H1 (cell line): Measurements from ENCODE around the gene NOS3. TPM values are rescaled to one million over a fixed set of nuclear protein-coding genes. Genes with fewer than 3 reads are reported as not detected.

Experiments
- CTCF ChIA-PET: fragments of 300-600 bp; sonication (Branson Sonifier 250); formaldehyde crosslinking; loops from one replicate; lab custom pipeline; 2021; ENCODE audit not compliant: partially characterized antibody; lab: Charles Lee
- POLR2A ChIA-PET: fragments of 300-600 bp; sonication (Branson Sonifier 250); formaldehyde crosslinking; loops from one replicate; lab custom pipeline; 2021; ENCODE audit warnings: inconsistent platforms; ENCODE audit not compliant: partially characterized antibody; lab: Charles Lee
- DNase-seq, 2 experiments: peaks; one replicate each; pipeline versions ENCODE4 v3.0.0 to v3.0.0-alpha.2; 2010 to 2022; ENCODE audit warnings: low spot score in 2 of 2, low read depth in 1 of 2, mixed read lengths in 1 of 2
- FAIRE-seq: peaks from 2 replicates; lab custom pipeline; 2011; peaks lifted over from hg19 to GRCh38; lab: Jason Lieb, UNC
- H2AFZ ChIP-seq: 2 replicates; pipeline ENCODE4 v1.8.1; 2012; ENCODE audit warnings: low read length, inconsistent platforms
- H2AK5ac ChIP-seq: 2 replicates; pipeline ENCODE4 v1.6.1; 2013; ENCODE audit warnings: low read depth, low read length
- H2BK120ac ChIP-seq: replicated peaks from 2 replicates; pipeline ENCODE3; 2013; ENCODE audit warnings: low read depth, low read length, inconsistent platforms
- H2BK12ac ChIP-seq: 2 replicates; pipeline ENCODE4 v1.6.1; 2013; ENCODE audit warnings: low read depth, low read length
- H2BK15ac ChIP-seq: 2 replicates; pipeline ENCODE4 v1.6.1; 2013; ENCODE audit warnings: low read length
- H2BK20ac ChIP-seq: 2 replicates; pipeline ENCODE4 v1.6.1; 2013; ENCODE audit warnings: low read length
- H2BK5ac ChIP-seq: 2 replicates; pipeline ENCODE4 v1.6.1; 2013; ENCODE audit warnings: low read depth, low read length
- H3K14ac ChIP-seq: 2 replicates; pipeline ENCODE4 v1.6.1; 2013; ENCODE audit warnings: inconsistent platforms; ENCODE audit not compliant: insufficient read length
- H3K18ac ChIP-seq: 2 replicates; pipeline ENCODE4 v1.6.1; 2013; ENCODE audit warnings: low read length; ENCODE audit errors: extremely low read depth
- H3K23ac ChIP-seq: 2 replicates; pipeline ENCODE4 v1.6.1; 2013; ENCODE audit warnings: inconsistent platforms; ENCODE audit not compliant: insufficient read length
- H3K23me2 ChIP-seq: 2 replicates; pipeline ENCODE4 v1.6.1; 2013; ENCODE audit warnings: low read depth, low read length
- H3K27ac ChIP-seq: 2 replicates; pipeline ENCODE4 v1.6.1; 2011; ENCODE audit warnings: low read depth, low read length, inconsistent platforms
- H3K27me3 ChIP-seq, 4 experiments: replicated peaks in 1 of 4; 1 replicate in 1 of 4; 2 replicates in 3 of 4; pipeline versions ENCODE4 v1.6.1 to v1.8.1; 2011 to 2013; ENCODE audit warnings: low read length in 3 of 4, mild to moderate bottlenecking in 3 of 4, inconsistent platforms in 2 of 4, mixed read lengths in 2 of 4, moderate library complexity in 1 of 4; ENCODE audit not compliant: control insufficient read depth in 3 of 4, insufficient read depth in 3 of 4; ENCODE audit errors: extremely low read depth in 1 of 4
- H3K36me3 ChIP-seq, 4 experiments: 2 replicates each; pipeline versions ENCODE4 v1.6.1 to v1.8.1; 2011 to 2013; ENCODE audit warnings: mild to moderate bottlenecking in 4 of 4, low read length in 3 of 4, moderate library complexity in 2 of 4, control low read depth in 1 of 4, inconsistent platforms in 1 of 4; ENCODE audit not compliant: insufficient read depth in 4 of 4, control insufficient read depth in 2 of 4
- H3K4ac ChIP-seq: replicated peaks from 2 replicates; pipeline ENCODE3; 2013; ENCODE audit warnings: low read length, low read depth, mixed read lengths, inconsistent platforms; ENCODE audit not compliant: insufficient read length
- H3K4me1 ChIP-seq, 4 experiments: replicated peaks in 1 of 4; 1 replicate in 1 of 4; 2 replicates in 3 of 4; pipeline versions ENCODE4 v1.6.1 to v1.8.1; 2011 to 2013; ENCODE audit warnings: low read length in 3 of 4, inconsistent platforms in 2 of 4, mixed read lengths in 1 of 4; ENCODE audit not compliant: insufficient read depth in 4 of 4, control insufficient read depth in 3 of 4
- H3K4me2 ChIP-seq, 2 experiments: 2 replicates each; pipeline versions ENCODE4 v1.6.1 to v1.8.1; 2011 to 2013; ENCODE audit warnings: low read depth in 2 of 2, low read length in 2 of 2, control low read depth in 1 of 2, inconsistent platforms in 1 of 2, mild to moderate bottlenecking in 1 of 2; ENCODE audit not compliant: insufficient read depth in 1 of 2
- H3K4me3 ChIP-seq, 4 experiments: fragments of 200-600, 300-600 bp in 1 of 4; sonication (generic), shearing (Covaris generic), sonication (Bioruptor Twin) in 1 of 4; 2 replicates each; pipeline versions ENCODE4 v1.5.1 to v1.8.1; 2011 to 2016; ENCODE audit warnings: low read length in 4 of 4, low read depth in 3 of 4, control low read depth in 2 of 4, inconsistent platforms in 2 of 4, mild to moderate bottlenecking in 2 of 4, mixed read lengths in 1 of 4, moderate library complexity in 1 of 4; ENCODE audit not compliant: insufficient read depth in 2 of 4; ENCODE audit errors: extremely low read depth in 1 of 4
- H3K56ac ChIP-seq: replicated peaks from 2 replicates; pipeline ENCODE3; 2013; ENCODE audit warnings: low read depth, mild to moderate bottlenecking, mixed read lengths, low read length, inconsistent platforms; ENCODE audit not compliant: insufficient read length
- H3K79me1 ChIP-seq: 2 replicates; pipeline ENCODE4 v1.6.1; 2013; ENCODE audit warnings: low read depth, low read length, control low read depth
- H3K79me2 ChIP-seq, 2 experiments: 2 replicates each; pipeline versions ENCODE4 v1.6.1 to v1.8.1; 2012 to 2013; ENCODE audit warnings: low read length in 2 of 2, mild to moderate bottlenecking in 2 of 2, inconsistent platforms in 1 of 2; ENCODE audit not compliant: insufficient read depth in 2 of 2, control insufficient read depth in 1 of 2
- H3K9ac ChIP-seq, 4 experiments: replicated peaks in 1 of 4; 1 replicate in 1 of 4; 2 replicates in 3 of 4; pipeline versions ENCODE4 v1.6.1 to v1.8.1; 2011 to 2013; ENCODE audit warnings: low read depth in 3 of 4, low read length in 3 of 4, control low read depth in 2 of 4, mild to moderate bottlenecking in 2 of 4, moderate library complexity in 2 of 4, inconsistent platforms in 1 of 4; ENCODE audit errors: extremely low read depth in 1 of 4
- H3K9me3 ChIP-seq, 2 experiments: 2 replicates each; pipeline versions ENCODE4 v1.6.1 to v1.8.1; 2012 to 2013; ENCODE audit warnings: mild to moderate bottlenecking in 2 of 2, moderate library complexity in 2 of 2, control low read depth in 1 of 2, inconsistent platforms in 1 of 2, low read depth in 1 of 2, low read length in 1 of 2, mixed read lengths in 1 of 2; ENCODE audit not compliant: insufficient read depth in 2 of 2
- H4K20me1 ChIP-seq, 2 experiments: replicated peaks in 1 of 2; 2 replicates each; pipeline versions ENCODE3 to v1.8.1; 2011 to 2013; ENCODE audit warnings: inconsistent platforms in 2 of 2, low read length in 2 of 2, mild to moderate bottlenecking in 1 of 2; ENCODE audit not compliant: insufficient read depth in 2 of 2, control insufficient read depth in 1 of 2
- H4K5ac ChIP-seq: 2 replicates; pipeline ENCODE4 v1.6.1; 2013; ENCODE audit warnings: low read length, low read depth, mixed read lengths, inconsistent platforms; ENCODE audit not compliant: insufficient read length
- H4K8ac ChIP-seq: 2 replicates; pipeline ENCODE4 v1.8.0; 2013; ENCODE audit warnings: mild to moderate bottlenecking, moderate library complexity, low read length, inconsistent platforms; ENCODE audit not compliant: insufficient read depth; ENCODE audit errors: extremely low read depth
- H4K91ac ChIP-seq: replicated peaks from 2 replicates; pipeline ENCODE3; 2013; ENCODE audit warnings: low read length, mixed read lengths, inconsistent platforms; ENCODE audit not compliant: insufficient read length
- CEBPB ChIP-seq: IDR thresholded peaks from 2 replicates; pipeline ENCODE4 v1.6.1; 2012; ENCODE audit warnings: low read depth, low read length
- HDAC6 ChIP-seq: IDR thresholded peaks from one replicate; pipeline ENCODE4 v1.7.1; 2012; ENCODE audit warnings: low read depth, mild to moderate bottlenecking, inconsistent platforms, low read length, moderate library complexity
- KDM1A ChIP-seq: fragments of 200-600, 300-600 bp; sonication (generic); IDR thresholded peaks from 2 replicates; pipeline ENCODE4 v1.7.1; 2016; ENCODE audit warnings: mild to moderate bottlenecking, low read length, borderline replicate concordance
- KDM5A ChIP-seq: fragments of 200-600 bp; IDR thresholded peaks from 2 replicates; pipeline ENCODE4 v1.7.1; 2012; ENCODE audit warnings: mild to moderate bottlenecking, low read length, inconsistent platforms, mixed read lengths
- MAX ChIP-seq: IDR thresholded peaks from 2 replicates; pipeline ENCODE4 v1.6.1; 2012; ENCODE audit warnings: inconsistent platforms
- PHF8 ChIP-seq: fragments of 200-600 bp; sonication (generic); conservative IDR thresholded peaks from 2 replicates; pipeline ENCODE4 v1.7.1; 2012; ENCODE audit warnings: low read depth, mild to moderate bottlenecking, inconsistent platforms, low read length, moderate library complexity
- RNF2 ChIP-seq: fragments of 200-900, 300-1000 bp; sonication (generic); IDR thresholded peaks from 2 replicates; pipeline ENCODE4 v1.7.1; 2016; ENCODE audit warnings: borderline replicate concordance, low read depth, mild to moderate bottlenecking, antibody characterized with exemption, low read length; ENCODE audit not compliant: poor library complexity, severe bottlenecking; ENCODE audit errors: missing control alignments
- SP1 ChIP-seq: IDR thresholded peaks from 2 replicates; pipeline ENCODE4 v1.6.1; 2011; ENCODE audit warnings: low read depth, low read length
- SP4 ChIP-seq: IDR thresholded peaks from 2 replicates; pipeline ENCODE4 v1.6.1; 2012; ENCODE audit warnings: low read length, inconsistent platforms
- SRF ChIP-seq: IDR thresholded peaks from 2 replicates; pipeline ENCODE4 v1.6.1; 2011; ENCODE audit warnings: mild to moderate bottlenecking, low read depth, low read length, moderate library complexity
- TAF1 ChIP-seq: IDR thresholded peaks from 2 replicates; pipeline ENCODE4 v1.6.1; 2011; ENCODE audit warnings: mild to moderate bottlenecking, low read depth, low read length
- TCF12 ChIP-seq: IDR thresholded peaks from 2 replicates; pipeline ENCODE4 v1.6.1; 2011; ENCODE audit warnings: low read depth, mild to moderate bottlenecking, low read length
- ZNF274 ChIP-seq: IDR thresholded peaks from 2 replicates; pipeline ENCODE4 v1.7.0; 2012; ENCODE audit warnings: low read length, borderline replicate concordance; ENCODE audit errors: extremely low read depth
- WGBS, 2 experiments: shearing (Covaris generic) in 1 of 2; methylation state at CpG; one replicate each; pipeline versions ENCODE4 v1.1.6 to v1.1.7; 2013 to 2015; ENCODE audit warnings: low lambda C conversion rate in 2 of 2, mixed read lengths in 2 of 2, inconsistent platforms in 1 of 2, low coverage in 1 of 2, missing lambda C conversion rate in 1 of 2; ENCODE audit not compliant: insufficient replicate concordance in 2 of 2, insufficient coverage in 1 of 2, insufficient read length in 1 of 2; ENCODE audit errors: extremely low coverage in 1 of 2, missing lambda C conversion rate in 1 of 2; 5-methylcytosine and 5-hydroxymethylcytosine counted together
- polyA plus RNA-seq, 7 experiments: library from polyadenylated mRNA; depleted of rRNA in 3 of 7; stranded (reverse) in 5 of 7; unstranded in 2 of 7; fragments of >200 nt in 5 of 7; fragments of 200-250 nt in 2 of 7; gene quantifications; 1 replicate in 5 of 7; 2 replicates in 1 of 7; 4 replicates in 1 of 7; pipeline versions ENCODE4 v1.2.1 to v1.2.3, GENCODE V29; 2011 to 2013; ENCODE audit warnings: missing spikeins in 2 of 7, mixed read lengths in 2 of 7
- total RNA-seq: library from RNA; stranded (reverse); fragmentation: NEBNext Ultra II Directional; extraction: Animal tissue kit (Norgen Biotek cat#: 25700); gene quantifications from 2 replicates; pipeline ENCODE4 v1.2.1, GENCODE V29; 2021

NOS3 gene
- total and polyA plus RNA-seq, 2 of the 8 experiments (the other 6 are each of a cell fraction or from before 2014, with no cell fraction given), result 4.4 to 16.2 TPM

DNA sequence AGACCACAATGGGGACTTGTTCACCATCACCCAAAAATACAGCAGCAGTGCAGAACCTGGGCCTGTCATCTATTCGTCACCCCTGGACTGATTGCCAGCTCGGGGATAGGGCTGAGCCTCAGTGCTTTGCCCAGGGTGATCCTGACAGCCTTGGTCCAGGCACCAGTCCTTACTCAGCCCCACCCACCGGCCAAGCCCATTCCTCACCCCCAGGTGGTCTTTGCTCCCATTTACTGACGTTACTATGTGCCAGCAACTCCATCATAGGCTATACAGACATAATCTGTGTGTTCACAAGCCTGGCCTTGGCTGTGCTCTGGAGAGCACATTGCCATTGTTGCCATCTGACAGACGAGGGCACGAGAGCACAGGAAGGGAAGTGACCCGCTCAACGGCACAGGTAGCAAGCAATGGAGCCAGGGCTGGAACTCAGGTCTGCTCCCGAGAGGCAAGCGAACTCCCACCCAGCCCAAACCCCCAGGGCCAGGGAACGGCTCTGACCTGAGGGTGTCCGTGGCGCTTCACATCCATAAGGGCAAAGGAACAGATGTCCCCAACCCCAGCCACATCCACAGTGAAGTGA lies 26.6 kb downstream of the NOS3 start:
- Histone ChIP-seq H3K36me3 (no peaks in the 10 kb centered on the region), H3K23ac (no peak overlapping the region), H3K14ac (no peak overlapping the region), H3K9me3 (no peaks in the 10 kb centered on the region), H4K91ac (no peak overlapping the region), H2AFZ (no peak overlapping the region), H3K4me1 (peaks cover 0 to 30% (median 19%) of the 10 kb centered on the region in 4 experiments; a peak in 5 of 7 replicates), H4K8ac (peak overlapping the region; percentile 89; the same call in 1 of the 2 replicates), H3K27me3 (peaks cover 8 to 46% (median 39%) of the 10 kb centered on the region in 4 experiments), H3K23me2 (peaks cover 7% of the 10 kb centered on the region; the same call in 1 of the 2 replicates), H4K20me1 (no peaks in the 10 kb centered on the region), H3K27ac (no peak overlapping the region), H3K79me1 (no peaks in the 10 kb centered on the region; the same call in 1 of the 2 replicates), H2BK12ac (peak overlapping the region; percentile 12; the same call in 1 of the 2 replicates), H2BK15ac (peak overlapping the region; percentile 88; the same call in 1 of the 2 replicates), H3K56ac (peak overlapping the region; percentile 17), H4K5ac (no peak overlapping the region), H2BK120ac (peak overlapping the region; percentile 12), H3K18ac (no peak overlapping the region), H3K4me3 (peak overlapping the region in 1 of 4 experiments; percentile 50; a peak in 3 of 8 replicates), H3K79me2 (no peaks in the 10 kb centered on the region), H3K4me2 (peak overlapping the region; percentile 36 to 75), H2AK5ac (no peak overlapping the region), H3K9ac (no peak overlapping the region; a peak in 1 of 7 replicates), H3K4ac (no peak overlapping the region), H2BK20ac (no peak overlapping the region), H2BK5ac (no peak overlapping the region)
- no peak for FAIRE-seq
- WGBS, 2 experiments, result 77% methylated on average over 13 of the region's 13 CpGs; no CpG with 5 or more reads in 1 of the 2 experiments
- no peak for DNase-seq
- POLR2A ChIA-PET, result interaction anchor here (1.2 to 3.2 kb wide), 5 partner anchors 8 to 113 kb away, joined by 3 to 18 read pairs (median 4); partner anchors contain the start of gene ABCB8
- CTCF ChIA-PET, result interaction anchor here (0.6 to 8.0 kb wide), 36 partner anchors 8 to 1218 kb away, joined by 3 to 116 read pairs (median 6); partner anchors contain the start of genes ABCB8, ABCF2, AGAP3 and ASIC3
- no peak for TF ChIP-seq ZNF274
- TF ChIP-seq CEBPB, result no peak
- TF ChIP-seq SP4, result no peak
- TF ChIP-seq HDAC6, result no peak
- TF ChIP-seq SRF, result no peak
- no peak for TF ChIP-seq SP1
- TF ChIP-seq TCF12, result no peak
- TF ChIP-seq KDM1A, result no peak
- no peak for TF ChIP-seq MAX
- TF ChIP-seq PHF8, result no peak
- no peak for TF ChIP-seq KDM5A
- no peak for TF ChIP-seq TAF1
- no peak for TF ChIP-seq RNF2
